DMS153 treated with DMSO at 0.1 percent for 48 hours (cell line): Measurements from ENCODE around the gene RNF207.
A peak's percentile ranks its signal among the peaks of the same experiment; 100 is the strongest.

Experiments
- DNase-seq: peaks from one replicate; lab custom pipeline; 2025; ENCODE audit not compliant: unreplicated experiment; lab: John Stamatoyannopoulos, UW

The RNF207 gene

DNA sequence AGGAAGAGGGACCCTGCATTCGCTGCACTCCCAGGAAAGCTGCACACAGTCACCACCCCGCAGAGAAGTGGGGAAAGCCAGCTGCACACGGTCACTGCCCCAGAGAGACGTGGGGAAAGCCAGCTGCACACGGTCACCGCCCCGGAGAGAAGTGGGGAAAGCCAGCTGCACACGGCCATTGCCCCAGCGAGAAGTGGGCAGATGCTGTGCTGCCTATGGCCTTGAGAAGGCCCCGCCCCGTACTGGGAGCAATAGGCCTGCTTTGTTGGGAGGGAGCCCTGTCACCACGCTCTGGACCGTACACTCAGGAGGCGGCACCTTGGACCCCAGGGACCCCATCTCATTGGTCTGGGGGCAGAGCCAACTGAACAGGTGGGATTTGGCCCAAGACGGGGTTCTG is 59.2 kb downstream of the RNF207 start:
- no peak for DNase-seq

DNA sequence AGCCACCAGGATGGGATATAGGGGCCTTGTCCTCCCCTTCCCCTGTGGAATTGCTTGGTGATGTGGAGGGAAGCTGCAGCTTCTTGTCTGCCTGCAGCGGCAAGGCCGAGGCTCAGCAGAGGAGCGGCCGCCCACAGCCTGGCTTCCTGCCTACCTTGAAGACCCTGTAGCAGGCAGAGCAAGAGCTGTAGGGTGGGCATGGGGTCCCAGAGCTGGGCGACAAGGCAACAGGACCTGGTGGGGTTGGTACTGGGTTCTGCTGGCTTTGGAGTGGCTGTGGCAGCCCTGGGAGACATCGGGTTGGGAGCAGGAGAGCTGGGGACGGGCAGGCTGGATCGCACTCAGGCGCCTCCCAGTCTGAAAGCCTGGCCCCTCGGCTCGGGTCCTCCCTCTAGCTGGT is 60.7 kb downstream of the RNF207 start:
- no peak for DNase-seq

DNA sequence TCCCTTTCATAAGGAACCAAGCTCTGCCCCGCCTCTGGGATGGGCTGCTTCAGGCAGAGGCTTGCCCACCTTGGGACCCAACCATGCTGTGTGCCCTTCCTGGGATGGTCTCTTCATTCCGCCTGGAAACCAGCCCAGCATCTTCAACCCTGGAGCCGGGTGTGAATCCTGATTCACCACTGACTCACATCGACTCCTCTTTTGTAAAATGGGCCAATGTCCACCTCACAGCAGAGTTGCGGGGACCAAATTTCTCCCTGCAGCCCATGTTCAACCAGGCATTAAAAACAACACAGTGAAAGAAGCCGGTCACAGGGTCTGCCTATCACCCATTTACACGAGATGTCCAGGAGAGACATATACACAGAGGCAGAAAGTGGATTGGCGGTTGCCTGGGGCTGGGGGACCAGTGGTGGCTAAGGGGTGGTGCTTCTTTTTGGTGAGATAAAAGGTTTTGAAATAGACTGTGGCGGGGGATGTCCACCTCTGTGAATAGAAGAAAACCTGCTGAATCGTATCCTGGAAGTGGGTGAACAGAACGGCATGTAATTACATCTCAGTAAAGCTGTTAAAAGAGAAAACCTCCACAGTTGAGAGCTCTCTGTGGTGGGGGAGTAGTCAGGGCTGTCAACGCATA is 61.9 kb downstream of the RNF207 start:
- DNase-seq = no peak

DNA sequence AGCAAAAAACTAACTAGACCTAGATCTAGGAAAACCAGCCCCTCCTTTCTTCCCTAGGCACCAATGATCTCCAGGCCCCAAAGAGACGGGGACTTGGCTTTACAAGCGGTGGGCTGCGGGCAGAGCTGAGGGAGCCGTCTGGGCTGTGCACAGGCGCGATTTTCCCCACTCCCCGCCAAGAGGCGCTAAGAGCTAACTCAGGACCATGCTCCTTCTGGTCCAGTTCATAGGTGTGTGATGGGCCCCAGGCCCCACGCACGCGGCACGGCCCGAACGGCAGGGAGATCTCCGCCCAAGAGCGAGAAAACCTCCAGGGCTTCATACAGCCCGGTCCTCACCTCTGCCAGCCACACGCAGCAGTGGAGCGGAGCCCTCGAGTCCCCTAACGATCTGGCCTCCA is 62.5 kb downstream of the RNF207 start:
- DNase-seq = no peak

DNA sequence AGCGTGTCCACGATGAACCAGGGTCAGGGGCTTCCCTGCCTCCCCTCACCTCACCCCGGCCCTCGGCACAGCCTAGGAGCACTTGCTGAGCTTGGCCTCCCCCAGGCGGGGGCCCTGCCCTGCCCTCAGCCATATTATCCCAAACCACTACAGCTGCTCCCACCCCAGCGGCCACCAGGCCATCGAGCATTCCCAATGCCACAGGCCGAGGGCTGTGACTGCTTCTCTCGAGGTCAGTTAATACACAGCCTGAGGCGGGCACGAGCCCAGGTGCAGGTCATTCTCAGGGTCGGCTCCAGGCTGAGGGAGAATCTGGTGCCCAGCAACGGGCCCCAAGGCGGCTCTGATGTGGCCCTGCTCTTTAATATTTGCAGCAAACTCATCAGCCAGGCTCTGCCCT is 63.4 kb downstream of the RNF207 start:
- no peak for DNase-seq

DNA sequence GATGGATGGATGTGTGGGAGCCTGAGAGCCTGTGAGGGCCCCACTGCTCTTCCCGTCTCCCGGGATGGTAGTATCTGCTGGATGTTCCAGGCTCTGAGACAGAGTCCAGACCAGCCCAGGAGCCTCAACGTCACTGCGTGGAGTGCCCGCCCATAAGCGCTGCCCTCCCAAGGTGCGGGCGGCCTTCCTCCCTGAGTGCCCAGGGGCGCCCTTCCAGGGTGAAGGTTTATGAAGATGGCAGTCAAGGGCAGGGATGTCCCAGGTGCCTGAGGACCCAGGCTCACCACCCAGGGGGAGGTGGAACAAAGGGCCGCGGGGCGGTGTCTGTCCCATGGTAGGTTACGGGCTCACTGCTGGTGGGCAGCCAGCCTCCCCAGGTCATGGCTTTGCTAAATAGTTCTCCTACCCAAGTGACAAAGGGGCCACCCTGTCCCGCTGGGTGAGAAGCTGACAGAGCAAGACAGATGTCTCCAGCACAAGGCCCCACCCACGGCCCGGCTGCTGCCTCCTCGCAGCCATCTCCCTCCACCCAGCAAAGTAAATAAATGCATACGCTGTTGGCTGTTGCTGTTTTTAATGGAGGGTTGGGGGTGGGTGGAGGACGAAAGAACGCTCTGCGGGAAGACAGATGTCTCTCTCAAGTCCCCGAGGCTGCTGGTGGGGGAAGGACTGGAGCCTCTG is 63.9 kb downstream of the RNF207 start:
- peak; percentile 75 for DNase-seq

DNA sequence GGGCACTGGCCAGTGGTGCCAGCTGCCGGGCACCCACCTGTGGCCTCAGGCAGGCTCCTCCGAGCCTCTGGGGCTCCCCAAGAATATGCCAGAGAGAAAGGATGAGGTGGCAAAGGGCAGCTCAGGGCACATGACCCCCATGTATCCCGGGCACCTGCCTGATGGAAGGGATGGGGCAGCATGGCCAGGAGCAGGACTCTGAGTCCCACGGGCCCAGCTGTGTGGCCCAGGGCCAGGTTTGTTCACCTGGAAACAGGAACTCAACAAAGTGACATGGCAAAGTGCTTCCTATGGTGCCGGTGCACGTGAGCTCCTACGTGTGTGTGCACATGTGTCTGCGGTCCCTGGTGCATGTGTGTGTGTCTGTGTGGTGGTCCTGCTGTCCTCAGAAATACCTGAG is 64.5 kb downstream of the RNF207 start:
- peak; percentile 38 for DNase-seq
